Stimulated activated naive CD4-positive, alpha-beta T cell (primary cell): ENCODE results near the gene CNTROB.
"Not testable (repeated sequence)": the region's sequence is repeated elsewhere in the genome, so short reads cannot be mapped to it uniquely, and the experiment has no call there.

Source experiments
- DNase-seq, 6 experiments: peaks; one replicate each; lab custom pipeline; 2025; lab: John Stamatoyannopoulos, UW

Gene CNTROB

GRCh38 chr17:7940743-7941142 is 8.7 kb downstream of the CNTROB start:
- DNase-seq = no peak

GRCh38 chr17:7943291-7943690 is 11.3 kb downstream of the CNTROB start:
- no peak for DNase-seq

GRCh38 chr17:7944326-7944725 is 12.3 kb downstream of the CNTROB start:
- no peak for DNase-seq

- no peak for DNase-seq
These were observed 13.6 kb downstream of the CNTROB start for GRCh38 chr17:7945651-7946050.

- DNase-seq = no peak
These were observed 14.4 kb downstream of the CNTROB start for GRCh38 chr17:7946441-7946840.

- DNase-seq = no peak
These were observed 15.6 kb downstream of the CNTROB start for GRCh38 chr17:7947651-7948050.

GRCh38 chr17:7950578-7950977 is 18.6 kb downstream of the CNTROB start:
- no peak for DNase-seq

- DNase-seq = peak in 2 of 6 experiments; percentile 3
These were observed 19.3 kb downstream of the CNTROB start for GRCh38 chr17:7951143-7951792.

- DNase-seq = not testable (repeated sequence)
These were observed 21.3 kb downstream of the CNTROB start for GRCh38 chr17:7953266-7953665.

GRCh38 chr17:7955414-7956227 is 23.6 kb downstream of the CNTROB start:
- no peak for DNase-seq

GRCh38 chr17:7956228-7956965 is 24.4 kb downstream of the CNTROB start:
- no peak for DNase-seq

GRCh38 chr17:7959503-7960253 is 27.7 kb downstream of the CNTROB start:
- no peak for DNase-seq

GRCh38 chr17:7961421-7961820 is 29.4 kb downstream of the CNTROB start:
- DNase-seq = no peak

GRCh38 chr17:7967751-7968150 is 35.7 kb downstream of the CNTROB start:
- no peak for DNase-seq

- DNase-seq = no peak
These were observed 37.4 kb downstream of the CNTROB start for GRCh38 chr17:7969433-7969832.

GRCh38 chr17:7971651-7972050 is 39.6 kb downstream of the CNTROB start:
- DNase-seq = no peak

GRCh38 chr17:7972131-7972785 is 40.3 kb downstream of the CNTROB start:
- DNase-seq = no peak

GRCh38 chr17:7974638-7975131 is 42.7 kb downstream of the CNTROB start:
- DNase-seq = no peak

- no peak for DNase-seq
These were observed 45.0 kb downstream of the CNTROB start for GRCh38 chr17:7977039-7977438.

- DNase-seq = no peak
These were observed 45.8 kb downstream of the CNTROB start for GRCh38 chr17:7977805-7978204.

GRCh38 chr17:7982173-7982572 is 50.2 kb downstream of the CNTROB start:
- no peak for DNase-seq
